GM19099 (cell line): ENCODE measurements around the gene OR1J1.

ENCODE experiments used
- POLR2A ChIP-seq: IDR thresholded peaks from 3 replicates; pipeline ENCODE4 v1.6.1; 2011; ENCODE audit warnings: low read depth; ENCODE audit not compliant: insufficient read length; ENCODE audit errors: extremely low read depth

The OR1J1 gene

GRCh38 chr9:122463828-122464632 is 13.7 kb downstream of the OR1J1 start:
- TF ChIP-seq POLR2A, result no peak

- no peak for TF ChIP-seq POLR2A
These were observed 19.9 kb downstream of the OR1J1 start for GRCh38 chr9:122457787-122458186.

- no peak for TF ChIP-seq POLR2A
These were observed 21.6 kb downstream of the OR1J1 start for GRCh38 chr9:122456123-122456522.

- TF ChIP-seq POLR2A, result no peak
These were observed 24.0 kb downstream of the OR1J1 start for GRCh38 chr9:122453677-122454135.

- TF ChIP-seq POLR2A, result no peak
These were observed 30.8 kb downstream of the OR1J1 start for GRCh38 chr9:122446819-122447484.

GRCh38 chr9:122445155-122445749 is 32.5 kb downstream of the OR1J1 start:
- no peak for TF ChIP-seq POLR2A

GRCh38 chr9:122444041-122444733 is 33.5 kb downstream of the OR1J1 start:
- no peak for TF ChIP-seq POLR2A

GRCh38 chr9:122442568-122442967 is 35.2 kb downstream of the OR1J1 start:
- no peak for TF ChIP-seq POLR2A
